MCF 10A (cell line): Measurements from ENCODE around the gene LBHD2. TPM values are rescaled to one million over a fixed set of nuclear protein-coding genes. Genes with fewer than 3 reads are reported as not detected.

Experiments
- BruUV-seq: library from RNA; stranded (reverse); fragments of 400-500 nt; replicated peaks from 2 replicates; lab custom pipeline; 2021; lab: Mats Ljungman, UMichigan
- CTCF ChIA-PET: fragments of 300-600 bp; sonication (Branson Sonifier 250); formaldehyde crosslinking; extraction: SDS; loops from one replicate; lab custom pipeline; 2021; ENCODE audit warnings: antibody characterized with exemption, inconsistent platforms; lab: Yijun Ruan, JAX
- POLR2A ChIA-PET: fragments of 300-600, 350-650 bp; sonication (Branson Sonifier 250); formaldehyde crosslinking; extraction: SDS; loops from one replicate; lab custom pipeline; 2020; ENCODE audit warnings: antibody characterized with exemption, inconsistent platforms; lab: Yijun Ruan, JAX
- DNase-seq: peaks from one replicate; pipeline ENCODE4 v3.0.0-alpha.2; 2018; ENCODE audit not compliant: unreplicated experiment
- H3K27ac Mint-ChIP-seq: one replicate; pipeline ENCODE4 v1.8.0; 2022; ENCODE audit warnings: mild to moderate bottlenecking, low read depth, mixed read lengths; ENCODE audit not compliant: unreplicated experiment
- H3K27me3 Mint-ChIP-seq: one replicate; pipeline ENCODE4 v1.8.0; 2022; ENCODE audit warnings: mixed read lengths; ENCODE audit not compliant: insufficient read depth, unreplicated experiment
- H3K36me3 Mint-ChIP-seq: one replicate; pipeline ENCODE4 v1.8.0; 2022; ENCODE audit warnings: mild to moderate bottlenecking, moderate library complexity, mixed read lengths; ENCODE audit not compliant: insufficient read depth, unreplicated experiment
- H3K4me1 Mint-ChIP-seq: one replicate; pipeline ENCODE4 v1.8.0; 2022; ENCODE audit warnings: mixed read lengths; ENCODE audit not compliant: insufficient read depth, unreplicated experiment
- H3K4me3 Mint-ChIP-seq: one replicate; pipeline ENCODE4 v1.8.0; 2022; ENCODE audit warnings: mild to moderate bottlenecking, moderate library complexity, mixed read lengths; ENCODE audit not compliant: unreplicated experiment
- H3K9me3 Mint-ChIP-seq: one replicate; pipeline ENCODE4 v1.8.0; 2022; ENCODE audit warnings: mixed read lengths; ENCODE audit not compliant: unreplicated experiment
- intact Hi-C: fragments of 100-400 bp; cut with micrococcal nuclease; formaldehyde crosslinking; loops from 2 replicates; pipeline ENCODE4 v1.14.1; 2022
- total RNA-seq: library from RNA; stranded (reverse); gene quantifications from 2 replicates; pipeline ENCODE4 v1.2.3, GENCODE V29; 2022
- TF ChIP-seq, protein P1 (sequence below): fragments of 200-600 bp; IDR thresholded peaks from one replicate; pipeline ENCODE4 v1.8.0; 2022; ENCODE audit warnings: antibody characterized with exemption, mild to moderate bottlenecking; ENCODE audit not compliant: unreplicated experiment

LBHD2 gene
- total RNA-seq, 1 experiment from 2014 or later = not detected

DNA sequence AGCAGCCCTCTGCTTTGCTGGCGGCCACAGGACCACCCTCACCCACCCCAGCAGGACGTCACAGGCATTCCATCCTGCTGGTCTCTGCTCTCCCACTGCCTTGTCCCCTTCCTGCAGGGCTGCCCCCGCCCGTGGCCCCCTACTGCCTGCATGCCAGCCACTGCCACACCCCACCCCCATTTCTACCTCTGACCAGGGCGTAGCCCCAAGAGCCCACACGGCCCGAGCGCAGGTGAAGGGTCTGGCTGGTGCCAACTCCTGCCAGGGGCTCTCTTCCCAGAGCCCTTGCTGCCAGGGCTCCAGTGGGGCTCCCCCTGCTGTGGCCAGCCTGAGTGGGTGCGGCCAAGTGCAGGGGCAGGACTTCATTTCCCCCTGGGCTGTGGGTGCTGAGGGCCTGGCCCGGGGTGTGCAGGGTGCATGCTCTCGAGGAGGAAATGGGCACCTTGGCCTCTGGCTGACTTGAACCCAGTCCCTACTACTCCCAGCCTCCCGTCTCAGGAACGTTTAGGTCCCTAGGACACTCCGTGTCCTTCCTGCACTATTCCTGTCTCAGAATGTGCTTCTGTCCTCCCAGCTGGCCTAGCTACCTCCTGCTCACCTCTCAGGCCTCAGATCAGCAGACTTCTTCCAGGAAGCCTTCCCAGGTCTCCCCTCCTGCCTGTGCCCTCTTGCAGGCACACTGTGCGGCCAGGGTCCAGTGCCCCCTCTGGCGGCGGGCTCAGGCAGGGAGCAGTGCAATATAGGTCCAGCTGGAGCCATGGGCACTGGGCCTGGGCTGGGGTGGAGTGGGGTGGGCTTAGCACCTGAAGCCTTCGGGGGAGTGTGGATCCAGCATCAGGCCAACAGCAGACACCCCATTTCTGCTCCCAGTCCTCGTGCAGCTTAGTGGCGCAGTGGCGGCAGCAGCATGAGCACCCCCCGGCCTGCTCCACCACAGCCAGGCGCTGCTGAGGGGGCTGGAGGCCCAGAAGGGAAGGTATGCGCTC lies 1.4 kb downstream of the LBHD2 start:
- no peaks in the 10 kb centered on the region for H3K9me3 Mint-ChIP-seq
- no peak for DNase-seq
- TF ChIP-seq, protein P1, sequence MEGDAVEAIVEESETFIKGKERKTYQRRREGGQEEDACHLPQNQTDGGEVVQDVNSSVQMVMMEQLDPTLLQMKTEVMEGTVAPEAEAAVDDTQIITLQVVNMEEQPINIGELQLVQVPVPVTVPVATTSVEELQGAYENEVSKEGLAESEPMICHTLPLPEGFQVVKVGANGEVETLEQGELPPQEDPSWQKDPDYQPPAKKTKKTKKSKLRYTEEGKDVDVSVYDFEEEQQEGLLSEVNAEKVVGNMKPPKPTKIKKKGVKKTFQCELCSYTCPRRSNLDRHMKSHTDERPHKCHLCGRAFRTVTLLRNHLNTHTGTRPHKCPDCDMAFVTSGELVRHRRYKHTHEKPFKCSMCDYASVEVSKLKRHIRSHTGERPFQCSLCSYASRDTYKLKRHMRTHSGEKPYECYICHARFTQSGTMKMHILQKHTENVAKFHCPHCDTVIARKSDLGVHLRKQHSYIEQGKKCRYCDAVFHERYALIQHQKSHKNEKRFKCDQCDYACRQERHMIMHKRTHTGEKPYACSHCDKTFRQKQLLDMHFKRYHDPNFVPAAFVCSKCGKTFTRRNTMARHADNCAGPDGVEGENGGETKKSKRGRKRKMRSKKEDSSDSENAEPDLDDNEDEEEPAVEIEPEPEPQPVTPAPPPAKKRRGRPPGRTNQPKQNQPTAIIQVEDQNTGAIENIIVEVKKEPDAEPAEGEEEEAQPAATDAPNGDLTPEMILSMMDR = no peak
- no peaks in the 10 kb centered on the region for H3K27me3 Mint-ChIP-seq
- intact Hi-C loops = no loop called here
- H3K4me1 Mint-ChIP-seq = no peaks in the 10 kb centered on the region
- H3K4me3 Mint-ChIP-seq = no peak overlapping the region
- ChIA-PET CTCF (interaction anchor here (0.6 to 0.7 kb wide), 2 partner anchors 9 to 19 kb away, joined by 3 read pairs; no protein-coding TSS in a partner anchor), POLR2A (no interaction called here)
- no peak overlapping the region for H3K27ac Mint-ChIP-seq
- no TSS peak for BruUV-seq
- no peaks in the 10 kb centered on the region for H3K36me3 Mint-ChIP-seq

DNA sequence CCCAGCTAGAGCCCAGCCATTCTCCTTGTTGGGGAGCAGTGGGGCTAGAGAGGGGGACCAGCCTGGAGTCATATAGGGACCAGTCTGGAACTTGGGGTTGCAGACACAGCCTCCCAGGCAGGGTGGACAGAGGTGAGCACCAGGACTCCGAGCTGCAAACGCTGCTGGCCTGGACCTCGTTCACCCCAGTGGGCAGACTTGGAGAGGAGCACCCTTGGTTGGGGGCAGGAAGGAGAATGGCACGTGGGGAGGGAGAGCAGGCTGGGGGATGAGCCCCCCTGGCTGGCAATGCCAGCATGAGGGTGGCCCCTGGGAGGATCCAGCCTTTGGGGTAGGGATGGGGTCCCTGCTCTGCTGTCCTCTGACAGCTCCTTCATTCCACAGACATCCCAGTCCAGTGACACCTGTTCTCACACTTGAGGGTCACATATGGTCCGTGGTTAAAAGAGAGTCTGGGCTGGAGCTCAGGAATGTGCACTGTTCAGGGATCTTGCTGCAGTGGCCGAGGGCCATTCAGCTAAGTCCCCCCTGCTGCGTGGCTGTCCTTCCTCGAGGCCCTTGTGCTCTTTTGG lies 2.8 kb downstream of the LBHD2 start:
- no TSS peak for BruUV-seq
- H3K4me1 Mint-ChIP-seq = no peaks in the 10 kb centered on the region
- H3K4me3 Mint-ChIP-seq = no peak overlapping the region
- no peaks in the 10 kb centered on the region for H3K9me3 Mint-ChIP-seq
- H3K27me3 Mint-ChIP-seq = no peaks in the 10 kb centered on the region
- DNase-seq = no peak
- intact Hi-C loops = no loop called here
- TF ChIP-seq, protein P1 = no peak
- CTCF ChIA-PET = interaction anchor here (0.7 to 1.8 kb wide), 3 partner anchors 18 to 303 kb away, joined by 3 to 9 read pairs (median 5); no protein-coding TSS in a partner anchor
- POLR2A ChIA-PET = interaction anchor here (0.6 to 0.7 kb wide), 2 partner anchors 90 to 213 kb away, joined by 3 read pairs; no protein-coding TSS in a partner anchor
- H3K36me3 Mint-ChIP-seq = no peaks in the 10 kb centered on the region
- H3K27ac Mint-ChIP-seq = no peak overlapping the region

DNA sequence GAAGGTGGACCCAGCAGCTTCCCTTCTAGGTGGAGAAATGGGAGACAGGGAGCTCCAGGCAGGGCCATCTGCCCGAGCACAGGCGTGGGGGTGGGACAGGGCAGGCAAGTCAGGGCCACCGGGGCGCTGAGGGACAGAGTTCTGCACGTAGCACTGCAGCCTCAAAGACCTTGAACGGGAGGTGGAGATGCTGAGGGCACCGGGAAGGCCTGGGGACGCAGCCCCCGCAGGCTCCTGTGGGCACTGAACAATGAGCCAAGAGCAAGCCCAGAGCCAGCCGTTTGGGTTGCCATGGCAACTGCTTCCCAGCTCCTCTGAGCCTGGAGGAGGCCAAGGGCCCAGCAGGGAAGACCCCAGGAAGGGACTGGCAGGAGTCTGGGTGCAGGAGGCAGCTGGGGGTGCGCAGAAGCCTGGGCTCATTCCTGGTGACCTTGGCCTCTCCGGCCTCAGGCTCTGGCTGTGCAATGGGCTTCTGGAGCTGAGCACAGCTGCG lies 3.4 kb downstream of the LBHD2 start:
- intact Hi-C loops = no loop called here
- Mint-ChIP-seq H3K27ac (no peak overlapping the region), H3K4me3 (no peak overlapping the region), H3K27me3 (no peaks in the 10 kb centered on the region), H3K36me3 (no peaks in the 10 kb centered on the region), H3K4me1 (no peaks in the 10 kb centered on the region), H3K9me3 (no peaks in the 10 kb centered on the region)
- ChIA-PET POLR2A (no interaction called here), CTCF (interaction anchor here (0.6 to 1.8 kb wide), 3 partner anchors 18 to 205 kb away, joined by 4 to 9 read pairs (median 5); no protein-coding TSS in a partner anchor)
- no TSS peak for BruUV-seq
- TF ChIP-seq, protein P1 = no peak
- no peak for DNase-seq

DNA sequence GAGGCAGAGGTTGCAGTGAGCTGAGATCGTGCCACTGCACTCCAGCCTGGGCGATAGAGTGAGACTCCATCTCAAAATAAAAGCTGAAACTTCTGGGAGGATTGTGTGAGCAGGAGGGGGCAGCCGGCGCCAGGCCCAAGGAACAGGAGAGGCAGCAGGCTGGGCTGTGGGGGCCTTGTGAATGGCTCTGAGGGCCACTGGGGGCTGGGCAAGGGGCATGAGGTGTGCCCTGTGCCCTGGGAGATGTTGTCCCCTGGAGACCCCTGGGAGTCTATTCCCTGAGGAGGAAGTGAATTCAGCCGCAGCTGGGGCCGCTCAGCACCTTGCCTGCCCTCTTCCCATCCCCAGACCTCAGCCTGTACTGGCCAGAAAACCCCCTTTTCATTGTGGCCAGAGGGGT lies 4.9 kb downstream of the LBHD2 start:
- no peak for DNase-seq
- no TSS peak for BruUV-seq
- ChIA-PET CTCF (interaction anchor here (0.9 kb wide), 2 partner anchors 72 to 203 kb away, joined by 3 to 4 read pairs; no protein-coding TSS in a partner anchor), POLR2A (no interaction called here)
- no peak overlapping the region for H3K27ac Mint-ChIP-seq
- TF ChIP-seq, protein P1 = no peak
- no peak overlapping the region for H3K4me3 Mint-ChIP-seq
- intact Hi-C loops = no loop called here
- no peaks in the 10 kb centered on the region for H3K36me3 Mint-ChIP-seq
- no peaks in the 10 kb centered on the region for H3K4me1 Mint-ChIP-seq
- H3K27me3 Mint-ChIP-seq = no peaks in the 10 kb centered on the region
- no peaks in the 10 kb centered on the region for H3K9me3 Mint-ChIP-seq
